ENCODE measurements around the gene RTTN. TPM values are rescaled to one million over a fixed set of nuclear protein-coding genes. Genes with fewer than 3 reads are reported as not detected.

The RTTN gene
- total and polyA plus RNA-seq, 2 donors (not counting 3 experiments of a cell fraction or from before 2014, with no cell fraction given), result 3.1 to 17.4 TPM

DNA sequence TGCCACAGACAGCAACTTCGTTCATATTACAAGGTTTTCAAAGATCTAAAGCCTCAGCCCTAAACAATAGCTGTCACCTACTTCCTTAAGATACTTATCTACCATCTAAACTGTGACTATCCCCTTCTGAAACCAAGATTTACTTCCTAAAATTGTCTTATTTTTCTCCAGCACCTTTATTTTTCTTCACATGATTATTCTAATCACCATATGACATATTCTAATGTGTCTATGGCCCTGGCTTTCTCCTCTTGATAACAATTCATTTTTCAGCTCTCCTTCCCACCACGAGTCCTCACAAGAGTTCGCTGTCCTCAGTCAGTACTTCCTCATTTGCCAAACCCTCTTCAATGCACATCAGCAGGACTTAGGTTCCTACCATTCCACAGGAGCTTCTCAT, 53.9 kb downstream of the RTTN start:
- BruUV-seq (replicated peaks), result no TSS peak
- H3K4me2 ChIP-seq (ENCODE audit: insufficient read depth, low read length), result no peak overlapping the region
- CTCF ChIA-PET, result interaction anchor here (1.3 to 1.6 kb wide), 2 partner anchors 44 to 303 kb away, joined by 6 read pairs; no protein-coding TSS in a partner anchor
- POLR2A ChIA-PET, result no interaction called here
- no peaks in the 10 kb centered on the region for H4K20me1 ChIP-seq (replicated peaks; ENCODE audit: control insufficient read depth, extremely low read depth, insufficient read depth, low read length)
- DNase-seq (ENCODE audit: low read depth, low spot score) (no peak), FAIRE-seq (no peak)
- no peak overlapping the region for H2AFZ ChIP-seq (ENCODE audit: low read depth, low read length)
- no peak overlapping the region for H3K9ac ChIP-seq (replicated peaks; ENCODE audit: extremely low read depth, insufficient read depth, low read length)
- H3K4me1 ChIP-seq (ENCODE audit: control insufficient read depth, extremely low read depth, insufficient read depth, low read length), result peaks cover 2% of the 10 kb centered on the region
- H3K36me3 ChIP-seq (ENCODE audit: control insufficient read depth in 2 of 2, extremely low read depth in 1 of 2, insufficient read depth in 2 of 2, low read length in 2 of 2), result no peaks in the 10 kb centered on the region
- intact Hi-C loops (cut with micrococcal nuclease), result no loop called here
- H3K27me3 ChIP-seq (ENCODE audit: control insufficient read depth in 2 of 2, insufficient read depth in 2 of 2, low read length in 2 of 2), result no peaks in the 10 kb centered on the region
- H3K79me2 ChIP-seq (ENCODE audit: control insufficient read depth, insufficient read depth, low read length), result no peaks in the 10 kb centered on the region
- H3K9me3 ChIP-seq (replicated peaks; ENCODE audit: control insufficient read depth, insufficient read depth, low read length), result no peaks in the 10 kb centered on the region
- no peak for TF ChIP-seq EZH2 (IDR thresholded peaks at IDR 0.05; ENCODE audit: borderline replicate concordance, low read depth, low read length, severe bottlenecking)
- TF ChIP-seq GATA2 (IDR thresholded peaks at IDR 0.05; ENCODE audit: insufficient read depth, insufficient read length, low read depth, low read length), result no peak
- TF ChIP-seq FOS (IDR thresholded peaks at IDR 0.05; ENCODE audit: borderline replicate concordance, insufficient read depth, low read length), result no peak
- TF ChIP-seq, protein P1, sequence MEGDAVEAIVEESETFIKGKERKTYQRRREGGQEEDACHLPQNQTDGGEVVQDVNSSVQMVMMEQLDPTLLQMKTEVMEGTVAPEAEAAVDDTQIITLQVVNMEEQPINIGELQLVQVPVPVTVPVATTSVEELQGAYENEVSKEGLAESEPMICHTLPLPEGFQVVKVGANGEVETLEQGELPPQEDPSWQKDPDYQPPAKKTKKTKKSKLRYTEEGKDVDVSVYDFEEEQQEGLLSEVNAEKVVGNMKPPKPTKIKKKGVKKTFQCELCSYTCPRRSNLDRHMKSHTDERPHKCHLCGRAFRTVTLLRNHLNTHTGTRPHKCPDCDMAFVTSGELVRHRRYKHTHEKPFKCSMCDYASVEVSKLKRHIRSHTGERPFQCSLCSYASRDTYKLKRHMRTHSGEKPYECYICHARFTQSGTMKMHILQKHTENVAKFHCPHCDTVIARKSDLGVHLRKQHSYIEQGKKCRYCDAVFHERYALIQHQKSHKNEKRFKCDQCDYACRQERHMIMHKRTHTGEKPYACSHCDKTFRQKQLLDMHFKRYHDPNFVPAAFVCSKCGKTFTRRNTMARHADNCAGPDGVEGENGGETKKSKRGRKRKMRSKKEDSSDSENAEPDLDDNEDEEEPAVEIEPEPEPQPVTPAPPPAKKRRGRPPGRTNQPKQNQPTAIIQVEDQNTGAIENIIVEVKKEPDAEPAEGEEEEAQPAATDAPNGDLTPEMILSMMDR (IDR thresholded peaks at IDR 0.05; ENCODE audit: extremely low read depth in 1 of 2, insufficient read depth in 1 of 2, low read depth in 1 of 2, low read length in 2 of 2), result no peak
- TF ChIP-seq, protein P2, sequence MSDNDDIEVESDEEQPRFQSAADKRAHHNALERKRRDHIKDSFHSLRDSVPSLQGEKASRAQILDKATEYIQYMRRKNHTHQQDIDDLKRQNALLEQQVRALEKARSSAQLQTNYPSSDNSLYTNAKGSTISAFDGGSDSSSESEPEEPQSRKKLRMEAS (IDR thresholded peaks at IDR 0.05; ENCODE audit: insufficient read depth, insufficient read length), result no peak
- no peak for TF ChIP-seq MYC (IDR thresholded peaks at IDR 0.05; ENCODE audit: low read depth, low read length)
- no peak for TF ChIP-seq POLR2AphosphoS5 (IDR thresholded peaks at IDR 0.05; ENCODE audit: insufficient read depth, low read depth, low read length)
- no peak for TF ChIP-seq POLR2A (IDR thresholded peaks at IDR 0.05; ENCODE audit: low read depth, low read length)
- TF ChIP-seq JUN (IDR thresholded peaks at IDR 0.05; ENCODE audit: borderline replicate concordance, insufficient read depth, insufficient read length, low read depth), result no peak
- H3K9me1 ChIP-seq (replicated peaks; ENCODE audit: control insufficient read depth, extremely low read depth, insufficient read depth, low read length), result no peaks in the 10 kb centered on the region
- H3K27ac ChIP-seq (ENCODE audit: insufficient read depth, low read depth, low read length), result no peak overlapping the region
- dilution Hi-C loops (cut with MboI; ENCODE audit: extremely low pct_ligation_motif_present, low sequenced_read_pairs), result no loop called here
- no peak overlapping the region for H3K4me3 ChIP-seq (replicated peaks in 1 of 3; ENCODE audit: insufficient read depth in 1 of 3, low read depth in 1 of 3, low read length in 3 of 3)
